Measurements from ENCODE around the gene PCTP.

DNA sequence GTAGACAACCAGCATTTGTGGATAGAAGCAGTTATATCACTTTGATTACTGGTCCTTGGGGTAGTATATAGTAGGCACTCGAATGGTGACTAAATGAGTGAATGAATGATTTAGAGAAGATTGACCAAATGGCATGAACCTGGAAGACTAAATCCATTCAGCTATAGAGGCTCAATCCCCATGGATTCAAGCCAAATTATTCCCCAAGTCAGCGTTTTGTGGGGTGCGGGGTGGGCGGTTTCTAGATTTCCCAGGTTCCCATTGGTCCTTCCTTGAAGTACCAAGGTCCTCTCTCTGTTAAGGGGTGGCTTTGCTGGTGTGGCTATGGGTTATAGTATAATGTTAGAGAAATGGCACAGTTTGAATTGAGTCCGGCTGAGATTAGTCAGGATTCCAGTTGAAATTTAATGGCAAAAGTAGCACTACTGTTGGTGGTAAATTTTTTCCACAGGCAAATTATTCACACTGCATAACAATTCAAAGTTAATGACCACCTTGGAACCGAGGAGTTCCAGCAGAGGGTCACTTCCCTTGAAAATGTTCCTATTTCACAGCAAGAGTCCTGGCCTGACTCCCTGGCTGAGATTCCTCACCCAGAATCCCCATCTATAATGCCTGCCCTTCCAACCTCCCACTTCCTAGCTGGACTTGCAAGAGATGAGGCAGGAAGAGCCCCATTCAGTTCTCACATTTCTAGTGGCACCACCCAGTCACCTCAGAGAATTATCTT, 27.7 kb downstream of the PCTP start:
- TF ChIP-seq, protein P1, sequence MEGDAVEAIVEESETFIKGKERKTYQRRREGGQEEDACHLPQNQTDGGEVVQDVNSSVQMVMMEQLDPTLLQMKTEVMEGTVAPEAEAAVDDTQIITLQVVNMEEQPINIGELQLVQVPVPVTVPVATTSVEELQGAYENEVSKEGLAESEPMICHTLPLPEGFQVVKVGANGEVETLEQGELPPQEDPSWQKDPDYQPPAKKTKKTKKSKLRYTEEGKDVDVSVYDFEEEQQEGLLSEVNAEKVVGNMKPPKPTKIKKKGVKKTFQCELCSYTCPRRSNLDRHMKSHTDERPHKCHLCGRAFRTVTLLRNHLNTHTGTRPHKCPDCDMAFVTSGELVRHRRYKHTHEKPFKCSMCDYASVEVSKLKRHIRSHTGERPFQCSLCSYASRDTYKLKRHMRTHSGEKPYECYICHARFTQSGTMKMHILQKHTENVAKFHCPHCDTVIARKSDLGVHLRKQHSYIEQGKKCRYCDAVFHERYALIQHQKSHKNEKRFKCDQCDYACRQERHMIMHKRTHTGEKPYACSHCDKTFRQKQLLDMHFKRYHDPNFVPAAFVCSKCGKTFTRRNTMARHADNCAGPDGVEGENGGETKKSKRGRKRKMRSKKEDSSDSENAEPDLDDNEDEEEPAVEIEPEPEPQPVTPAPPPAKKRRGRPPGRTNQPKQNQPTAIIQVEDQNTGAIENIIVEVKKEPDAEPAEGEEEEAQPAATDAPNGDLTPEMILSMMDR (conservative IDR thresholded peaks at IDR 0.05): no peak
- TF ChIP-seq EZH2 (IDR thresholded peaks at IDR 0.05; ENCODE audit: low read depth): no peak

All from PC-9 (cell line).